ENCODE data around the gene KRTAP4-1.

GRCh38 chr17:41231731-41232130, 47.0 kb upstream of the KRTAP4-1 start:
- no peak for TF ChIP-seq POLR2A (IDR thresholded peaks at IDR 0.05; ENCODE audit: low read length)
- no peak for TF ChIP-seq GATA1 (IDR thresholded peaks at IDR 0.05; ENCODE audit: low read depth, low read length)

Data from erythroblast (primary cell).